ENCODE results near the gene SLC16A14.

DNA sequence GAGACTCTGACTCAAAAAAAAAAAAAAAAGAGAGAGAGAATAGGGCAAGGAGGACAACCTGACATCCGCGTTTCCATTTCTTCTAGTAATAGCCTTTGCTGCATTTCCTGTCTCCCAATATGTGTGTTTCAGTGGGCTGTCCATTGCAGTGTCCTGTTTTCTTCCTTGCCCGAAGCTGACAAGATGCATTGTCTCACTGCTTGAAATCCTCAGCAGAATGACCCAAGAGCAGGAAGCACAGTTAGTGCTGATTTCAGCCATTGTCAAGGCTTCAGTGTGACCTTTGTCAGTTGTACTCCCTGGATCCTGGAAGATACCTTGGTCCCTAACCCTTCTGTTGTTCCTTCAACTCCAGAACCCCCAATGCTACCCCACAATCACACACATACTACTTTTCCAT lies 71.2 kb downstream of the SLC16A14 start:
- TF ChIP-seq, protein P1, sequence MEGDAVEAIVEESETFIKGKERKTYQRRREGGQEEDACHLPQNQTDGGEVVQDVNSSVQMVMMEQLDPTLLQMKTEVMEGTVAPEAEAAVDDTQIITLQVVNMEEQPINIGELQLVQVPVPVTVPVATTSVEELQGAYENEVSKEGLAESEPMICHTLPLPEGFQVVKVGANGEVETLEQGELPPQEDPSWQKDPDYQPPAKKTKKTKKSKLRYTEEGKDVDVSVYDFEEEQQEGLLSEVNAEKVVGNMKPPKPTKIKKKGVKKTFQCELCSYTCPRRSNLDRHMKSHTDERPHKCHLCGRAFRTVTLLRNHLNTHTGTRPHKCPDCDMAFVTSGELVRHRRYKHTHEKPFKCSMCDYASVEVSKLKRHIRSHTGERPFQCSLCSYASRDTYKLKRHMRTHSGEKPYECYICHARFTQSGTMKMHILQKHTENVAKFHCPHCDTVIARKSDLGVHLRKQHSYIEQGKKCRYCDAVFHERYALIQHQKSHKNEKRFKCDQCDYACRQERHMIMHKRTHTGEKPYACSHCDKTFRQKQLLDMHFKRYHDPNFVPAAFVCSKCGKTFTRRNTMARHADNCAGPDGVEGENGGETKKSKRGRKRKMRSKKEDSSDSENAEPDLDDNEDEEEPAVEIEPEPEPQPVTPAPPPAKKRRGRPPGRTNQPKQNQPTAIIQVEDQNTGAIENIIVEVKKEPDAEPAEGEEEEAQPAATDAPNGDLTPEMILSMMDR (IDR thresholded peaks at IDR 0.05; ENCODE audit: low read length): no peak
- no peak for TF ChIP-seq EZH2phosphoT487 (IDR thresholded peaks at IDR 0.05; ENCODE audit: low read length)
- no peak for TF ChIP-seq EZH2 (optimal IDR thresholded peaks at IDR 0.05; ENCODE audit: low read depth, low read length)

All from MM.1S (cell line).